Stimulated activated CD4-positive, alpha-beta T cell treated with anti-CD3 and anti-CD28 coated beads, Interleukin-15, amount 100 ng/mL, for 24 hours (primary cell): ENCODE results near the gene MUC12.
"Not testable (repeated sequence)": the region's sequence is repeated elsewhere in the genome, so short reads cannot be mapped to it uniquely, and the experiment has no call there.

Experiments used
- DNase-seq: peaks from one replicate; pipeline ENCODE4 v3.0.0-alpha.2; 2020

Gene MUC12

DNA sequence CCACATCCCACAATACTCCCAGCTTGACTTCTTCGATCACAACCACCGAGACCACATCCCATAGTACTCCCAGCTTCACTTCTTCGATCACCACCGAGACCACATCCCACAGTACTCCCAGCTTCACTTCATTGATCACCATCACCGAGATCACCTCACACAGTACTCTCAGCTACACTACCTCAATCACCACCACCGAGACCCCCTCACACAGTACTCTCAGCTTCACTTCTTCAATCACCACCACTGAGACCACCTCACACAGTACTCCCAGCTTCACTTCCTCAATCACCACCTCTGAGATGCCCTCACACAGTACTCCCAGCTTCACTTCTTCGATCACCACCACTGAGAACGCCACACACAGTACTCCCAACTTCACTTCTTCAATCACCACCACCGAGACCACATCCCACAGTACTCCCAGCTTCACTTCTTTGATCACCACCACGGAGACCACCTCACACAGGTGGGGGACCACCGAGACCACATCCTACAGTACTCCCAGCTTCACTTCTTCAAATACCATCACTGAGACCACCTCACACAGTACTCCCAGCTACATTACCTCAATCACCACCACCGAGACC is 11.4 kb upstream of the MUC12 start:
- no peak for DNase-seq

- DNase-seq, result no peak
Measured at GRCh38 chr7:100959894-100960293, 9.5 kb upstream of the MUC12 start.

GRCh38 chr7:100962537-100962936 is 6.8 kb upstream of the MUC12 start:
- no peak for DNase-seq

DNA sequence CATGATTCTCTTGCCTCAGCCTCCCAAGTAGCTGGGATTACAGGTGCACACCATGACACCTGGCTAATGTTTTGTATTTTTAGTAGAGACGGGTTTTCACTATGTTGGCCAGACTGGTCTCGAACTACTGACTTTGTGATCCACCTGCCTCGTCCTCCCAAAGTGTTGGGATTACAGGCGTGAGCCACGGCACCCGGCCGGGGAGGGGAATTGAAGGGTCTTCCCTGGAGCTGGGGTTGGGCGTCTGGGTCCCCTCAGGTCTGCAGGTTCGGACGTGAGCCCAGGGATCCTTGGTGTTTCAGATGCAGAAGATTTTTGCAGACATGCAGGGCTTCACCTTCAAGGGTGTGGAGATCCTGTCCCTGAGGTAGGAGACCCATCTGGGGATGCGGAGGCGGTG is 6.0 kb upstream of the MUC12 start:
- no peak for DNase-seq

DNA sequence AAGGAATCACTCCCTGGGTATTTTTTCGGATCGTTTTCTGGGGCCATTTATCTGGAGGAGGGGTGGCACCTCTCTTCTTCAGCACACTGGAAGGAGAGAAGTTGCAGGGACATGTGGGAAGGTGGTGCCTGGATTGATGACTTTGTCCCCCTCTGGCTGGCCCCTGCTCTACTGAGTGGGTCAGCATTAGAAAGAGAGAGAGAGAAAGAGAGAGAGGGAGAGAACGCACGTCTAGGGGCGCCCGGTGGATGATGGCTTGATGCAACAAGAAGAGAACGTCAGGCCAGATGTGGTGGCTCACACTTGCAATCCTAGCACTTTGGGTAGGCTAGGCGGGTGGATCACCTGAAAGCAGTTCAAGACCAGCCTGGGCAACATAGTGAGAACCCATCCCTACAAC is 5.5 kb upstream of the MUC12 start:
- no peak for DNase-seq

DNA sequence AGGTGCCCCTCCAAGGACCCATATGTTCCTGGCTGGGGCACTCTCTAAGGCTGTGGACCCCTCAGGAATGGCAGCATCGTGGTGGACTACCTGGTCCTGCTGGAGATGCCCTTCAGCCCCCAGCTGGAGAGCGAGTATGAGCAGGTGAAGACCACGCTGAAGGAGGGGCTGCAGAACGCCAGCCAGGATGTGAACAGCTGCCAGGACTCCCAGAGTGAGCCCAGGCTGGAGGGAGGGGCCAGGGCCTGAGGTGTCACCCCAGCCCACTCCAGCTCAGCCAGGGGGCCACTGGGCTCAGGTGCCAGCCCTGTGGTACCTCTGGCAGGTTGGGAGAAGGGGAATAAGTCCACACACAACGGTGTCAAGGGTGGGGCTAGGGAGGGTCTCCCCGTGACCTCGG is 4.7 kb upstream of the MUC12 start:
- no peak for DNase-seq

- no peak for DNase-seq
Measured at GRCh38 chr7:100965045-100965722, 4.2 kb upstream of the MUC12 start.

DNA sequence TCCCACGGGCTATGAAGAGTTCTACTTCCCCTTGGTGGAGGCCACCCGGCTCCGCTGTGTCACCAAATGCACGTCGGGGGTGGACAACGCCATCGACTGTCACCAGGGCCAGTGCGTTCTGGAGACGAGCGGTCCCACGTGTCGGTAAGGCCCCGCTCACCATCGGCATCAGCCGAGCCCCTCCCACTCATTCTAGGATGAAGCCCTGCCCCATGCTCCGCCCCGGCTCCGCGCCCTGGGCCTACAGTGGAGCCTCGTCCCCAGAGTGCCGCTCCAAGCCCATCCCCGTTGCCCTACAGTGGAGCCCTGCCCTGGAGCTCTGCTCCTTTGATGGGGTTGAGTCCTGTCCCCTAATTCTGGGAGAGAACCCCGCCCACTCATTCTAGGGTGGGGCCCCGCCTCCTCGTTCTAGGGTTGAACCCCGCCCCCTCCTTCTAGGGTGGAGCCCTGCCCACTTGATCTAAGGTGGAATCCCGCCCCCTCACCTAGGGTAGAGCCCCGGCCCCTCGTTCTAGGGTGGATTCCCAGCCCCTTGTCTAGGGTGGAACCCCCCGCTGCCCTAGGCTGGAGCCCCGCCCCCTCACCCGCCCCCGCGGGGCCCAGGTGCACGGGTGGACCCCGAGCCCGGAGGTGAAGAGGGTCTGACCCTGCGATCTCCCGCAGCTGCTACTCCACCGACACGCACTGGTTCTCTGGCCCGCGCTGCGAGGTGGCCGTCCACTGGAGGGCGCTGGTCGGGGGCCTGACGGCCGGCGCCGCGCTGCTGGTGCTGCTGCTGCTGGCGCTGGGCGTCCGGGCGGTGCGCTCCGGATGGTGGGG is 3.4 kb upstream of the MUC12 start:
- DNase-seq, result peak; percentile 87

GRCh38 chr7:100966542-100967291 is 2.6 kb upstream of the MUC12 start:
- DNase-seq, result peak; percentile 12

- no peak for DNase-seq
Measured at GRCh38 chr7:100967292-100967863, 2.0 kb upstream of the MUC12 start.

DNA sequence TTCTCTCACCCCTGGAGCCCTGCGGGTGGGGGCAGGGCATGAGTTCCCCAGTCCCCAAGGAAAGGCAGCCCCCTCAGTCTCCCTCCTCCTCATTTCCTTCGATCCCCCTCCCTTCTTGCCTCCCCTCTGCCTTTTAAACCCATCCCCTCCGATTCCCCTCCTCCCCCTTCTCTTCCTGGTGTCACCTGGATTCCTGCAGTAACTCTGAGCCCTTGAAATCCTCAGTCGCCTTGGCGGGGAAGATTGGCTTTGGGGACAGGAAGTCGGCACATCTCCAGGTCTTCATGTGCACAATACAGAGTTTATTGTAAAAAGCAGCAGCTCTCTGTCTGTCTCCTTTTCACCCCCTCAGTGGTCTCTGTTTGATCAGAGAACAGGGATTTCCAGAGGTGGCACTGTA is 1.3 kb upstream of the MUC12 start:
- DNase-seq, result no peak

- no peak for DNase-seq
Measured at GRCh38 chr7:100968650-100969049, 715 bp upstream of the MUC12 start.

- DNase-seq, result no peak
Measured at GRCh38 chr7:100971111-100972001, 2.0 kb downstream of the MUC12 start.

DNA sequence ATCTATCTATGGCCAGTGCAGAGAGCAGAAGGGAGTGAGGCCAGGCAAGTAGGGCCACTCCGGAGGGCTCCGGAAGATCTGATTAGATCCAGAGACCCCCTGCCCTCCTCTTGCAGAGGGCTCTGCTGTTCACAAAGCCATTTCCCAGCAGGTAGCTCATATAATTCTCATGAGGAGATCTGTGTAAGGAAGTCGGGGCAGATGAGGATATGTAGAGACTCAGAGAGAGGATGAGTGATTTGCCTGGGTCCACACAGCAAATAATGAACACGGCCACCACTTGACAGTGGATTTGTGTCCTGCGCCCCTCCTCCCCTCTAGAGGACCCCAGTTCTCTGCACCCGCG is 2.6 kb downstream of the MUC12 start:
- DNase-seq, result no peak

- no peak for DNase-seq
Measured at GRCh38 chr7:100974021-100974420, 4.7 kb downstream of the MUC12 start.

DNA sequence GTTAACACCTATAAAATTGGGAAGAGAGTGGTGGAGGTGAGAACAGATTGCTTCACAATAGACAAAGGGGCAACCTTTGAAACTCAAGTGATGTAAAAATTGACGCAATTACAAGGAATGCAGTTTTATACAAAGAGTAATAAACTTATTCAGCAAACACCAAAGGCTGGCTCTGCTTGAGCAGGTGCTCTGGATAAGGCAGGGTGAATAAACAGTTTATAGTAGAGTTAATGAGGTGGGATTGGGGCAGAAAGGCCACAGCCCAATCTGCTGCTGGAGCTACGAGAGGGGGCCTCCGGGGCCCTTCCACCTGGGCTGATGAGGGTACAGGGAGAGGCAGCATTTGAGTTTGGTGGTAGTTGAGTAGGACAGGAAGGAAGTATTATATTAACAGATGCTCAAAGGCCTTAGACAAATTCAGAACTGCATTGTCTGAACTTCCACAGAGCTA is 6.0 kb downstream of the MUC12 start:
- no peak for DNase-seq

GRCh38 chr7:100978300-100978699 is 8.9 kb downstream of the MUC12 start:
- no peak for DNase-seq

DNA sequence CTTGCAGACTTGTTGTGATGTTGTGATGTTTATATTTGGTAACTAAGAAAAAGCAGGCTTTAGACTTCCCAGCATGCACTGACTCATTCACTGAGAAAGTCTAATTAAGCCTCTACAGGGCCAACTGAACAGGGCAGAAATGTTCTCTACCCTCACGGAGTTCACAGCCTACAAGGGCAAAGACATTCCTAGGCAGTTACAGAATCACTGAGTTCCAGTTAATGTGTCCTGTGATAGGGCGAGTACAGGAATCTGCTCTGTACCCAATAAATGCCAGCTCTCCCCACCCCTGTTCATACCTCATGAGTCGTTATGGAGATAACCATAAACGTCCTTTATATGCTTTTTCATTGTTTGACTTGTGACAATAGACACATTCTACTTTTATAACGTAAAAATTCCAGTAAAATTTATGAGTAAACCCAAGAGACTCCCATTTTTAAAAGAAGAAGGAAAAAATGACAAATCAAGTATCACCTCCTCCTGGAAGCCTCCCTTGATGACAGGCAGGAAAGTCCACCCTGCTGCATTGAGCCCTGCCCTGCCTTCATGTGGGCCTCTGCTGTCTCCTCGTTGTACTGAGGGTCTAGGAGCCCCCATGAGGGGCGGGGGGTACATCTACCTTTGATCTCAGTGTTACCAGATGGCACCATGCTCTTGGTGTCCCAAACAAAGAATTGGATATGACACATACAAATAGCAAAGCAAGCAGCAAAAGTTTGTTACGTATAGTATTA is 14.3 kb downstream of the MUC12 start:
- DNase-seq, result no peak

DNA sequence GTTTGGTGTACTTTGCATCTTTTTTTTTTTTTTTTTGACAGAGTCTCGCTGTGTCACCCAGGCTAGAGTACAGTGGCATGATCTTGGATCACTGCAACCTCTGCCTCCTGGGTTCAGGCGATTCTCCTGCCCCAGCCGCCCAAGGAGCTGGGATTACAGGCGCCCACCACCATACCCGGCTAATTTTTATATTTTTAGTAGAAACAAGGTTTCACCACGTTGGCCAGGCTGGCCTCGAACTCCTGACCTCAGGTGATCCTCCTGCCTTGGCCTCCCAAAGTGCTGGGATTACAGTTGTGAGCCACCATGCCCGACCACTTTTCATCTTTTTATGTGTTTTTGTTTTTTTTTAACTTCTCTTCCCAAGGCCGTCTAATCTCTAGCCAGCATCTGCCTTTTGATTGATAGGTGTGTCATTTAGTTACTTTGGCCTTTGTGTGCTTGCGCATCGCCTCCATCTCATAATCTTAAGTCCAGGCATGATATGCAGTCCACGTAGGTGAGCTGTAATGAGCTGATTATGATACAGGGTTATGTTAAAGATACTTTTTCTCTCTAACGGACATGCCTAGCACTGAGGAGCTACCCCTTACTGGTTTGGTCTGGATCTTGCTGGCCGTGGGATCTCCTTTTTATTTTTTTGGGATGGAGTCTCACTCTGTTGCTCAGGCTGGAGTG is 15.0 kb downstream of the MUC12 start:
- DNase-seq, result not testable (repeated sequence)

DNA sequence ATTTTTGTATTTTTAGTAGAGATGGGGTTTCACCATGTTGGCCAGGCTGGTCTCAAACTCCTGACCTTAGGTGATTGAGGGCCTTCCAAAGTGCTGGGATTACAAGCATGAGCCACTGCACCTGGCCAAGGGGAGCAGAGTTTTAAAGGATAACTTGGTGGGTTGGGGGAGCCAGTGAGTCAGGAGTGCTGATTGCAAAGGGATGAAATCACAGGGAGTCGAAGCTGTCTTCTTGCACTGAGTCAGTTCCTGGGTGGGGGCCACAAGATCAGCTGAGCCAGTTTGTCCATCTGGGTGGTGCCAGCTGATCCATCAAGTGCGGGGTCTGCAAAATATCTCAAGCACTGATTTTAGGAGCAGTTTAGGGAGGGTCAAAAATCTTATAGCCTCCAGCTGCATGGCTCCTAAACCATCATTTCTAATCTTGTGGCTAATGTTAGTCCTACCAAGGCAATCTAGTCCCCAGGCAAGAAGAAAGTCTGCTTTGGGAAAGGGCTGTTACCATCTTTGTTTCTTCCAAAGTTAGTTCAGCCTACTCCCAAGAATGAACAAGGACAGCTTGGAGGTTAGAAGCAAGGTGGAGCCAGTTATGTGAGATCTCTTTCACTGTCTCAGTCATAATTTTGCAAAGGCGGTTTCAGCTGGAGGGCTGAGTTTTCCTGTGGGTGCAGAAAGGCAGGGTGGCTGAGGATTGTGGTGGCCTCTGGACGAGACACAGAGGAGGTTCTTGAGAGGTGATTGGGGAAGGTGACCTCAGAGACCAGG is 15.8 kb downstream of the MUC12 start:
- not testable (repeated sequence) for DNase-seq
